Activated CD8-positive, alpha-beta T cell treated with anti-CD3 and anti-CD28 coated beads for 36 hours (primary cell): ENCODE data around the gene CTTNBP2NL. TPM values are rescaled to one million over a fixed set of nuclear protein-coding genes. Genes with fewer than 3 reads are reported as not detected.
"Not testable (repeated sequence)": the region's sequence is repeated elsewhere in the genome, so short reads cannot be mapped to it uniquely, and the experiment has no call there.

Source experiments
- ATAC-seq: fragments of 200-7000 bp; cut with Tn5 transposase; one replicate; pipeline ENCODE4 v1.10.0; 2021; ENCODE audit warnings: mild to moderate bottlenecking, moderate library complexity
- CTCF ChIA-PET: fragments of 350-600 bp; sonication (Branson Sonifier 250); formaldehyde crosslinking; loops from one replicate; lab custom pipeline; 2021; ENCODE audit warnings: antibody characterized with exemption; lab: Charles Lee
- POLR2A ChIA-PET: fragments of 350-600 bp; sonication (Branson Sonifier 250); formaldehyde crosslinking; loops from one replicate; lab custom pipeline; 2021; ENCODE audit warnings: antibody characterized with exemption; lab: Charles Lee
- DNase-seq: peaks from one replicate; pipeline ENCODE4 v3.0.0-alpha.2; 2020
- H3K27ac Mint-ChIP-seq: one replicate; pipeline ENCODE4 v1.8.0; 2021; ENCODE audit warnings: mild to moderate bottlenecking, mixed read lengths
- H3K27me3 Mint-ChIP-seq: one replicate; pipeline ENCODE4 v1.8.0; 2021; ENCODE audit warnings: mixed read lengths
- H3K36me3 Mint-ChIP-seq: one replicate; pipeline ENCODE4 v1.8.0; 2021; ENCODE audit warnings: low read depth, mixed read lengths
- H3K4me1 Mint-ChIP-seq: one replicate; pipeline ENCODE4 v1.8.0; 2021; ENCODE audit warnings: low read depth, mixed read lengths
- H3K4me3 Mint-ChIP-seq: one replicate; pipeline ENCODE4 v1.8.0; 2021; ENCODE audit warnings: mild to moderate bottlenecking, moderate library complexity, mixed read lengths
- H3K9me3 Mint-ChIP-seq: one replicate; pipeline ENCODE4 v1.8.0; 2021; ENCODE audit warnings: mixed read lengths
- intact Hi-C: fragments of 100-400 bp; cut with micrococcal nuclease; formaldehyde crosslinking; loops from one replicate; pipeline ENCODE4 v1.10.0; 2022
- total RNA-seq, 2 experiments: library from RNA; stranded (reverse); gene quantifications; one replicate each; pipeline ENCODE4 v1.2.3, GENCODE V29; 2021
- TF ChIP-seq, protein P1 (sequence below): fragments of 200-600 bp; IDR thresholded peaks from one replicate; pipeline ENCODE4 v1.8.0; 2022; ENCODE audit warnings: antibody characterized with exemption, mild to moderate bottlenecking

CTTNBP2NL gene
- total RNA-seq, 2 experiments from 2014 or later: 1.1 to 1.7 TPM

DNA sequence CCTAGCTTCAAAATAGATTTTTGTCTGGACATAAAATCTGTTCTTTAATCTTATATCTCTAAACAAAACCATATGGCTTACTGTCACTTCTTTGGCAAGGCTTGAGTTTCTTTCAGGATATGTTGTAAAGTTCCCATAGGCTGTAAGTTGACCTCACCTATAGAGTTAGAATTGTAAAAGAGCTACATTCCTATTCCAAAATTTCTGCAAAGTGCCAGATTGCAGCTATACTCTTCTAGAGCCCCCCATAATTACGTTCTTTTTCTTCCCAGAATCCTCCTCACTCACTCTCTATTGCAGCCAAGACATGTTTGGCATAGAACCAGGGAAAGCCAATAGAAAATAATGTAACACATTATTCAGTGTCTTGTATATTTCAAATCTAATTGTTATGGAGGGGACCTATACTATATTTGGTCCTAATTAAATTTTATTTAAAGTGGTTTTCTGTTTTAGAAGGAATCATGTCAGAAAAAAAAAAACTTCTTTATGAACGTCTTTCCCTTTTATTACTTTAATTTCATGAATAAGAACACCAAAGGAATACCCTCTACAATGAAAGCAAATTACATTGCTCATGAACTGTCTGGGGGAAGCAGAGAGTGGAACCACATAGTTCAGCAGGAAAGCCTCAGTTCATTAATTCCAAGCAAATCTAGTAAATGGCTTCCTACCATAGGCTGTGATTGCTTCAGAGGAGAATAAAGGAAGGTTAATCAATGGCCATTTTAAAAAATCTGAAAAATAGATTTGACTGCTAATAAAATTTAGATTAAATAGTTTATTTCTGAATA, 22.3 kb downstream of the CTTNBP2NL start:
- intact Hi-C loops: no loop called here
- H3K36me3 Mint-ChIP-seq: no peaks in the 10 kb centered on the region
- no peak overlapping the region for H3K27ac Mint-ChIP-seq
- H3K9me3 Mint-ChIP-seq: no peaks in the 10 kb centered on the region
- H3K4me3 Mint-ChIP-seq: no peak overlapping the region
- no peaks in the 10 kb centered on the region for H3K27me3 Mint-ChIP-seq
- ATAC-seq (no peak), DNase-seq (no peak)
- TF ChIP-seq, protein P1, sequence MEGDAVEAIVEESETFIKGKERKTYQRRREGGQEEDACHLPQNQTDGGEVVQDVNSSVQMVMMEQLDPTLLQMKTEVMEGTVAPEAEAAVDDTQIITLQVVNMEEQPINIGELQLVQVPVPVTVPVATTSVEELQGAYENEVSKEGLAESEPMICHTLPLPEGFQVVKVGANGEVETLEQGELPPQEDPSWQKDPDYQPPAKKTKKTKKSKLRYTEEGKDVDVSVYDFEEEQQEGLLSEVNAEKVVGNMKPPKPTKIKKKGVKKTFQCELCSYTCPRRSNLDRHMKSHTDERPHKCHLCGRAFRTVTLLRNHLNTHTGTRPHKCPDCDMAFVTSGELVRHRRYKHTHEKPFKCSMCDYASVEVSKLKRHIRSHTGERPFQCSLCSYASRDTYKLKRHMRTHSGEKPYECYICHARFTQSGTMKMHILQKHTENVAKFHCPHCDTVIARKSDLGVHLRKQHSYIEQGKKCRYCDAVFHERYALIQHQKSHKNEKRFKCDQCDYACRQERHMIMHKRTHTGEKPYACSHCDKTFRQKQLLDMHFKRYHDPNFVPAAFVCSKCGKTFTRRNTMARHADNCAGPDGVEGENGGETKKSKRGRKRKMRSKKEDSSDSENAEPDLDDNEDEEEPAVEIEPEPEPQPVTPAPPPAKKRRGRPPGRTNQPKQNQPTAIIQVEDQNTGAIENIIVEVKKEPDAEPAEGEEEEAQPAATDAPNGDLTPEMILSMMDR: no peak
- ChIA-PET CTCF (no interaction called here), POLR2A (no interaction called here)
- H3K4me1 Mint-ChIP-seq: no peaks in the 10 kb centered on the region

DNA sequence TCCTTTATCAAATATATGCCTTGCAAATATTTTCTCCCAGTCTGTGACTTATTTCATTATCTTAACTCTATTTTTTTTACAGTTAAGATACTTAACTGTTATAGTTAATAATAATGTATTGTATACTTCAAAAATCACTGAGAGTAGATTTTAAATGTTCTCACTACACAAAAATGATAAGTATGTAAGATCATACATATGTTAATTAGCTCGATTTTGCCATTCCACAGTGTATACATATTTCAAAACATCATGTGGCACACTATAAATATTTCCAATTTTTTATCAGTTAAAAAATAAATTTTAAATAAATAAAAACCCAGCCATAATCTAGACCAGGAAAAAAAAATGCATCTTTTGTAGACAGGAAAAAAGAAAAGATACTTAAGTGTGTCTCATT, 27.2 kb downstream of the CTTNBP2NL start:
- ChIA-PET POLR2A (no interaction called here), CTCF (no interaction called here)
- DNase-seq: no peak
- Mint-ChIP-seq H3K4me1 (no peaks in the 10 kb centered on the region), H3K36me3 (no peaks in the 10 kb centered on the region), H3K27ac (no peak overlapping the region), H3K4me3 (no peak overlapping the region), H3K9me3 (no peaks in the 10 kb centered on the region), H3K27me3 (peaks cover 3% of the 10 kb centered on the region)
- TF ChIP-seq, protein P1: no peak
- intact Hi-C loops: no loop called here
- no peak for ATAC-seq

GRCh38 chr1:112423666-112424065, 27.7 kb downstream of the CTTNBP2NL start:
- H3K36me3 Mint-ChIP-seq, CTCF ChIA-PET, POLR2A ChIA-PET, H3K4me1 Mint-ChIP-seq, H3K27me3 Mint-ChIP-seq, intact Hi-C loops, H3K27ac Mint-ChIP-seq, H3K4me3 Mint-ChIP-seq, H3K9me3 Mint-ChIP-seq, ATAC-seq, DNase-seq: not testable (repeated sequence)

- POLR2A ChIA-PET: no interaction called here
- H3K4me1 Mint-ChIP-seq: no peaks in the 10 kb centered on the region
- ATAC-seq (no peak), DNase-seq (no peak)
- TF ChIP-seq, protein P1: no peak
- no peaks in the 10 kb centered on the region for H3K9me3 Mint-ChIP-seq
- peaks cover 6% of the 10 kb centered on the region for H3K27me3 Mint-ChIP-seq
- CTCF ChIA-PET: interaction anchor here (1.7 kb wide), 1 partner anchor 37 kb away, joined by 8 read pairs; no protein-coding TSS in a partner anchor
- intact Hi-C loops: no loop called here
- H3K36me3 Mint-ChIP-seq: no peaks in the 10 kb centered on the region
- H3K27ac Mint-ChIP-seq: no peak overlapping the region
- H3K4me3 Mint-ChIP-seq: no peak overlapping the region
Measured at GRCh38 chr1:112429749-112430148, 33.7 kb downstream of the CTTNBP2NL start.

DNA sequence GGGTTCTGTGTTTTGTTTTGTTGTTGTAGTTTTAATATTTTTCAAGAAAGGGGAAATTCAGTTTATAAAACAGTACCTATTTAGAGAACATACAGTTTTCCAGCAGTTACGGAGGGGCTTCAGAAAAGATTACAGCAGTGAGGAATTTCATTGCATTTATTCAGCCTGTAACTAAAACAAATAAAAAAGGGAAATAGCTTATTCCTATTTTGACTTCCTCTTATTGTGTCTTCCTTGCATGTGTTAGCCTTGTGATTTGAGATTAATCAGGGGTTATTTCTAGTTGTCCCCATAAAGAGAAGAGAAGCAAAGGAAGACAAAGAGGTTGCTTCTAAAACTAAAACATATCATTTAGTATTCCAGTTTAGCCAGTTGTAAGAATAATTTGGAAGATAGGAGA, 35.0 kb downstream of the CTTNBP2NL start:
- Mint-ChIP-seq H3K4me1 (no peaks in the 10 kb centered on the region), H3K36me3 (no peaks in the 10 kb centered on the region), H3K27me3 (peaks cover 3% of the 10 kb centered on the region), H3K4me3 (no peak overlapping the region), H3K9me3 (no peaks in the 10 kb centered on the region), H3K27ac (no peak overlapping the region)
- POLR2A ChIA-PET: no interaction called here
- ATAC-seq: no peak
- TF ChIP-seq, protein P1: no peak
- intact Hi-C loops: no loop called here
- CTCF ChIA-PET: no interaction called here
- DNase-seq: no peak
